Measurements from ENCODE around the gene NUDT14.

DNA sequence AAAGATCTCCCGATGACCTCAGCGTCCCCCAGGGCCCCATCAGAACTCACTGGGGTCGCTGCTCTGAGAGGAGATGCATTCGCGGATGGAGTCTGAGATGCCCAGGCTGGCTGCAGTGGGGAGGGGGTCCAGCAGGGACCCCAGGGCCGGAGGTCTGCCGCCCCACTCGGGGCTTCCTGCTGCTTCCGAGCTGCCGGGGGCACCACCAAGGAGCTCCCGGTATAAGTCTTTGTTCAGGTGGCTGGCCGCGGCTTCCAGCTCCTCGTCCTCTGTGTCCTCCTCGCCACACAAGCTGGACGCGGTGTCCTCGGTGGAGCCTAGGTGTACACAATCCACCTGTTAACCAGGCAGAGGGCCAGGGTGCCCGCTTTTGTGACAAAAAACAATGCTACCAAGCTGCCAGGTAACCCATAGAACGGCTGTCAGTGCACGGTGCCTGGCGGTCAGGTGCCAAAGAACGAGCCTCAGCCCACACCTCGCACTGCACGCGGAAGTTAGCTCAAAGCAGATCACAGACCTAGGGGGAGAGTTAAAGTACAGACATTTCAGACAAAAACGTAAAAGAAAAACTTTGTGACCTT is 40.6 kb upstream of the NUDT14 start:
- TF ChIP-seq, protein P1, sequence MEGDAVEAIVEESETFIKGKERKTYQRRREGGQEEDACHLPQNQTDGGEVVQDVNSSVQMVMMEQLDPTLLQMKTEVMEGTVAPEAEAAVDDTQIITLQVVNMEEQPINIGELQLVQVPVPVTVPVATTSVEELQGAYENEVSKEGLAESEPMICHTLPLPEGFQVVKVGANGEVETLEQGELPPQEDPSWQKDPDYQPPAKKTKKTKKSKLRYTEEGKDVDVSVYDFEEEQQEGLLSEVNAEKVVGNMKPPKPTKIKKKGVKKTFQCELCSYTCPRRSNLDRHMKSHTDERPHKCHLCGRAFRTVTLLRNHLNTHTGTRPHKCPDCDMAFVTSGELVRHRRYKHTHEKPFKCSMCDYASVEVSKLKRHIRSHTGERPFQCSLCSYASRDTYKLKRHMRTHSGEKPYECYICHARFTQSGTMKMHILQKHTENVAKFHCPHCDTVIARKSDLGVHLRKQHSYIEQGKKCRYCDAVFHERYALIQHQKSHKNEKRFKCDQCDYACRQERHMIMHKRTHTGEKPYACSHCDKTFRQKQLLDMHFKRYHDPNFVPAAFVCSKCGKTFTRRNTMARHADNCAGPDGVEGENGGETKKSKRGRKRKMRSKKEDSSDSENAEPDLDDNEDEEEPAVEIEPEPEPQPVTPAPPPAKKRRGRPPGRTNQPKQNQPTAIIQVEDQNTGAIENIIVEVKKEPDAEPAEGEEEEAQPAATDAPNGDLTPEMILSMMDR (IDR thresholded peaks at IDR 0.05; ENCODE audit: low read depth, low read length): no peak
- TF ChIP-seq EZH2phosphoT487 (IDR thresholded peaks at IDR 0.05; ENCODE audit: low read depth): no peak

All from OCI-LY3 (cell line).